Measurements from ENCODE around the gene STAC2.
A peak's percentile ranks its signal among the peaks of the same experiment; 100 is the strongest.

Gene STAC2

DNA sequence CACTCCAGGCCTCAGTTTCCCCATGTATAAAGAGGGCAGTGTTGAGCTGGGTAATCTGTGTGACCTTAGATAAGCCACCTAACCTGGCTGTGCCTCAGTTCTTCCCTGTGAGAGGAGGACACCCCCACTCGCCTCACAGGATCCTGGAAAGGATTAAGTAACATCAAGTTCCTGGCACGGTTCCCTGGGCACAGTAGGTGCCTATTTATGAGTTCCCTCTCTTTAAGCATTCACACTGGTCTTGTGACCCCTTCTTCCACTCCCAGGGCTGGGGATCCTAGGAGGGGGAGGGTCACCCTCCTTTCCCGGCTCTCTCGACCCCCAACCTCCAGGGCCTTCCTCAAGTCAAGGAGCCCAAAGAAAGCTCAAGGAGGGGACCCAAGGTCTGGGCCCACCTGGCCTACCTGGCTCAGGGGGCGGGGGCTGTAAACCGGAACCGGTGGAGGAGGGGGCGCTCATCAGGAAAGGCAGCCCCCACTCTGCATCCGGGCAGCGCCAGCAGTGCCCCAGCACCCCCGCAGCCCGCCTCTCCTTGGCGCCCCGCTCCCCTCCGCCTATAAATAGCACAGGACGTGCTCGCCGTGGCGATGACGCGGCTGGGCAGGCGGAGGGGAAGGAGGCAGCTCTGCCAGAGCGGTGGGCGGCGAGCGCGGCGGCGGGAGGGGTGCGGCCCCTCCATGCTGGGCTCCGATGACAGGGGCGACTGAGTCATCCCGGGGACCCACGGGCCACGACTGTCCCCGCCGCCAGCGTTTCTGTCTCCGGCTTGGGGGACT lies 16.2 kb downstream of the STAC2 start:
- Histone ChIP-seq H3K79me2 (ENCODE audit: low read length) (no peaks in the 10 kb centered on the region), H3F3A (ENCODE audit: insufficient read depth, low read length) (peaks cover 18% of the 10 kb centered on the region), H4K20me1 (ENCODE audit: insufficient read depth, low read length) (0 out of 2 replicates have a peak, but pooled peaks cover 2% of the 10 kb centered on the region), H3K9me3 (replicated peaks; ENCODE audit: insufficient read depth, low read length) (no peaks in the 10 kb centered on the region), H3K27me3 (replicated peaks; ENCODE audit: insufficient read depth, low read length) (no peaks in the 10 kb centered on the region; the same call in 1 of the 2 replicates), H2AFZ (ENCODE audit: low read length) (peak overlapping the region; percentile 85), H3K4me3 (ENCODE audit: low read length) (peak overlapping the region; percentile 32), H3K4me2 (ENCODE audit: low read depth, low read length) (peak overlapping the region; percentile 76), H3K36me3 (replicated peaks; ENCODE audit: insufficient read depth, low read length) (no peaks in the 10 kb centered on the region), H3K4me1 (ENCODE audit: low read length) (peaks cover 17% of the 10 kb centered on the region), H3K27ac (ENCODE audit: low read length) (no peak overlapping the region), H3K9me2 (replicated peaks; ENCODE audit: insufficient read depth, low read length) (no peaks in the 10 kb centered on the region), H3K9ac (ENCODE audit: low read length) (peak overlapping the region; percentile 28; the same call in 1 of the 2 replicates)
- TF ChIP-seq, protein P1, sequence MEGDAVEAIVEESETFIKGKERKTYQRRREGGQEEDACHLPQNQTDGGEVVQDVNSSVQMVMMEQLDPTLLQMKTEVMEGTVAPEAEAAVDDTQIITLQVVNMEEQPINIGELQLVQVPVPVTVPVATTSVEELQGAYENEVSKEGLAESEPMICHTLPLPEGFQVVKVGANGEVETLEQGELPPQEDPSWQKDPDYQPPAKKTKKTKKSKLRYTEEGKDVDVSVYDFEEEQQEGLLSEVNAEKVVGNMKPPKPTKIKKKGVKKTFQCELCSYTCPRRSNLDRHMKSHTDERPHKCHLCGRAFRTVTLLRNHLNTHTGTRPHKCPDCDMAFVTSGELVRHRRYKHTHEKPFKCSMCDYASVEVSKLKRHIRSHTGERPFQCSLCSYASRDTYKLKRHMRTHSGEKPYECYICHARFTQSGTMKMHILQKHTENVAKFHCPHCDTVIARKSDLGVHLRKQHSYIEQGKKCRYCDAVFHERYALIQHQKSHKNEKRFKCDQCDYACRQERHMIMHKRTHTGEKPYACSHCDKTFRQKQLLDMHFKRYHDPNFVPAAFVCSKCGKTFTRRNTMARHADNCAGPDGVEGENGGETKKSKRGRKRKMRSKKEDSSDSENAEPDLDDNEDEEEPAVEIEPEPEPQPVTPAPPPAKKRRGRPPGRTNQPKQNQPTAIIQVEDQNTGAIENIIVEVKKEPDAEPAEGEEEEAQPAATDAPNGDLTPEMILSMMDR (IDR thresholded peaks at IDR 0.05; ENCODE audit: low read length) = no peak
- no peak for DNase-seq

DNA sequence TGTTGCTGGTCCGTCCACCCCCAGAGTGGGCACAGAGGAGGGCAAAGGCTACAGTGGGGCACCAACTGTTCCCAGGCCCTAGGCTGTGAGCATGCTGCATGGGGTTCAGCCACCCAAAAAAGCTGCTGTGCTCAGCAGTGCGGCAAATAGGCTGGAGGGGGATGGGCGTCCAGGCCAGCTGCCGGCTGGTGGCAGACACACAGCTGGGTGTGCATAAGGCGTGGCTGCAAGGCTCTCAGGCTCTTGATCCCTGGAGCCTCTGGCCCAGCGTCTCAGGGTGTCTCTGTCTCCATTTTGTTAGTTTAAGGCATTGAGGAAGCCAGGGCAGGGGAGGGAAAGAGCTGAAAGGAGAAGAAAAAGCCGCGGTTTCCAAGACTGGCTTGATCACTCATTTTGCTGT lies 16.9 kb downstream of the STAC2 start:
- no peak overlapping the region for H3K4me3 ChIP-seq (ENCODE audit: low read length)
- peaks cover 8% of the 10 kb centered on the region; the same call in 1 of the 2 replicates for H4K20me1 ChIP-seq (ENCODE audit: insufficient read depth, low read length)
- H3K27ac ChIP-seq (ENCODE audit: low read length) = no peak overlapping the region
- TF ChIP-seq, protein P1 (IDR thresholded peaks at IDR 0.05; ENCODE audit: low read length) = no peak
- TF ChIP-seq EZH2phosphoT487 (IDR thresholded peaks at IDR 0.05; ENCODE audit: low read length) (no peak), EZH2 (optimal IDR thresholded peaks at IDR 0.05; ENCODE audit: low read depth, low read length) (no peak)
- peak overlapping the region; percentile 85 for H2AFZ ChIP-seq (ENCODE audit: low read length)
- peaks cover 25% of the 10 kb centered on the region for H3F3A ChIP-seq (ENCODE audit: insufficient read depth, low read length)
- peaks cover 17% of the 10 kb centered on the region for H3K4me1 ChIP-seq (ENCODE audit: low read length)
- H3K79me2 ChIP-seq (ENCODE audit: low read length) = no peaks in the 10 kb centered on the region
- DNase-seq = peak; percentile 91
- H3K27me3 ChIP-seq (replicated peaks; ENCODE audit: insufficient read depth, low read length) = no peaks in the 10 kb centered on the region; the same call in 1 of the 2 replicates
- H3K36me3 ChIP-seq (replicated peaks; ENCODE audit: insufficient read depth, low read length) = 0 out of 2 replicates have a peak, but pooled peaks cover 2% of the 10 kb centered on the region
- H3K9me2 ChIP-seq (replicated peaks; ENCODE audit: insufficient read depth, low read length) = no peaks in the 10 kb centered on the region
- peak overlapping the region; percentile 76; the same call in 1 of the 2 replicates for H3K4me2 ChIP-seq (ENCODE audit: low read depth, low read length)
- H3K9me3 ChIP-seq (replicated peaks; ENCODE audit: insufficient read depth, low read length) = no peaks in the 10 kb centered on the region
- H3K9ac ChIP-seq (ENCODE audit: low read length) = no peak overlapping the region

DNA sequence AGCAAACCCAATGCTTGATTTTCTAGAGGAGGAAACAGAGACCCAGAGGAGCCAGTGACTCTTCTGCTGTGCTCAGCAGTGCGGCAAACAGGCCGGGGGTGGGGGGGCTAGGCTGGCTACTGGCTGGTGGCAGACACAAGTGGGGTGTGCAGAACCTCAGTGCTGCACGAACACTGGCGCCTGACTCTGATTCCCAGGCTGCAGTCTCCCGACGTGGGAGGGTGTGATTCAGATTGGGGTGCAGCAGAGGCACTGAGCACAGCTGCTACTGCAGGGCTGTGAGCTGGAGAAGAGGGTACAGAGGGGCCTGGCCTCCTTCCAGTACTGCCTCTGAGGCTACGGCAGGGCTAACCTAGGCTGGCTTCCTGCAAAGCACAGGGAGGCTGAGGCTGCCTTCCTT lies 17.6 kb downstream of the STAC2 start:
- H3K27me3 ChIP-seq (replicated peaks; ENCODE audit: insufficient read depth, low read length) = no peaks in the 10 kb centered on the region; the same call in 1 of the 2 replicates
- peaks cover 17% of the 10 kb centered on the region for H3K4me1 ChIP-seq (ENCODE audit: low read length)
- no peaks in the 10 kb centered on the region for H3K79me2 ChIP-seq (ENCODE audit: low read length)
- H3K9me3 ChIP-seq (replicated peaks; ENCODE audit: insufficient read depth, low read length) = no peaks in the 10 kb centered on the region
- H2AFZ ChIP-seq (ENCODE audit: low read length) = no peak overlapping the region; the same call in 1 of the 2 replicates
- H3F3A ChIP-seq (ENCODE audit: insufficient read depth, low read length) = peaks cover 31% of the 10 kb centered on the region
- no peak for DNase-seq
- H3K4me3 ChIP-seq (ENCODE audit: low read length) = no peak overlapping the region
- peaks cover 11% of the 10 kb centered on the region; the same call in 1 of the 2 replicates for H4K20me1 ChIP-seq (ENCODE audit: insufficient read depth, low read length)
- 0 out of 2 replicates have a peak, but pooled peaks cover 8% of the 10 kb centered on the region for H3K36me3 ChIP-seq (replicated peaks; ENCODE audit: insufficient read depth, low read length)
- no peak overlapping the region for H3K27ac ChIP-seq (ENCODE audit: low read length)
- no peaks in the 10 kb centered on the region for H3K9me2 ChIP-seq (replicated peaks; ENCODE audit: insufficient read depth, low read length)
- TF ChIP-seq EZH2 (optimal IDR thresholded peaks at IDR 0.05; ENCODE audit: low read depth, low read length) = no peak
- no peak for TF ChIP-seq EZH2phosphoT487 (IDR thresholded peaks at IDR 0.05; ENCODE audit: low read length)
- TF ChIP-seq, protein P1 (IDR thresholded peaks at IDR 0.05; ENCODE audit: low read length) = no peak
- no peak overlapping the region for H3K4me2 ChIP-seq (ENCODE audit: low read depth, low read length)
- no peak overlapping the region for H3K9ac ChIP-seq (ENCODE audit: low read length)

All from MM.1S (cell line).